Activated CD4-positive, alpha-beta T cell treated with anti-CD3 and anti-CD28 coated beads for 36 hours (primary cell): ENCODE measurements around the gene VARS2. TPM values are rescaled to one million over a fixed set of nuclear protein-coding genes. Genes with fewer than 3 reads are reported as not detected.

ENCODE experiments used
- ATAC-seq: fragments of 200-7000 bp; cut with Tn5 transposase; one replicate; pipeline ENCODE4 v1.10.0; 2021; ENCODE audit warnings: mild to moderate bottlenecking, moderate library complexity
- CTCF ChIA-PET: fragments of 350-600 bp; sonication (Branson Sonifier 250); formaldehyde crosslinking; loops from one replicate; lab custom pipeline; 2021; ENCODE audit warnings: antibody characterized with exemption; lab: Charles Lee
- POLR2A ChIA-PET: fragments of 350-600 bp; sonication (Branson Sonifier 250); formaldehyde crosslinking; loops from one replicate; lab custom pipeline; 2021; ENCODE audit warnings: antibody characterized with exemption, inconsistent platforms; lab: Charles Lee
- DNase-seq: peaks from one replicate; pipeline ENCODE4 v3.0.0-alpha.2; 2020
- H3K27ac Mint-ChIP-seq: one replicate; pipeline ENCODE4 v1.8.0; 2021; ENCODE audit warnings: mixed read lengths
- H3K27me3 Mint-ChIP-seq: one replicate; pipeline ENCODE4 v1.8.0; 2021; ENCODE audit warnings: mixed read lengths
- H3K36me3 Mint-ChIP-seq: one replicate; pipeline ENCODE4 v1.8.0; 2021; ENCODE audit warnings: low read depth, mixed read lengths
- H3K4me1 Mint-ChIP-seq: one replicate; pipeline ENCODE4 v1.8.0; 2021; ENCODE audit warnings: mixed read lengths
- H3K4me3 Mint-ChIP-seq: one replicate; pipeline ENCODE4 v1.8.0; 2021; ENCODE audit warnings: mild to moderate bottlenecking, moderate library complexity, mixed read lengths
- H3K9me3 Mint-ChIP-seq: one replicate; pipeline ENCODE4 v1.8.0; 2021; ENCODE audit warnings: low read depth, mixed read lengths
- intact Hi-C, 2 experiments: fragments of 100-400 bp; cut with DNase I in 1 of 2; cut with micrococcal nuclease in 1 of 2; formaldehyde crosslinking; loops; one replicate each; pipeline versions ENCODE4 v1.14.2 to v1.15.1; 2022 to 2024; cut with DNase I, micrococcal nuclease
- total RNA-seq, 2 experiments: library from RNA; stranded (reverse); gene quantifications; one replicate each; pipeline ENCODE4 v1.2.3, GENCODE V29; 2021

The VARS2 gene
- total RNA-seq, 2 experiments from 2014 or later = 68.1 to 81.1 TPM

- H3K36me3 Mint-ChIP-seq = peaks cover 17% of the 10 kb centered on the region
- H3K27ac Mint-ChIP-seq = no peak overlapping the region
- H3K4me1 Mint-ChIP-seq = no peaks in the 10 kb centered on the region
- no peak overlapping the region for H3K4me3 Mint-ChIP-seq
- H3K9me3 Mint-ChIP-seq = peaks cover 10% of the 10 kb centered on the region
- no peaks in the 10 kb centered on the region for H3K27me3 Mint-ChIP-seq
- ChIA-PET CTCF (interaction anchor here (1.6 kb wide), 2 partner anchors 14 to 157 kb away, joined by 4 read pairs; no protein-coding TSS in a partner anchor), POLR2A (interaction anchor here (0.7 kb wide), 1 partner anchor 25 kb away, joined by 5 read pairs; no protein-coding TSS in a partner anchor)
- DNase-seq (no peak), ATAC-seq (no peak)
- intact Hi-C loops = no loop called here
Measured at GRCh38 chr6:30930506-30930905, 16.5 kb downstream of the VARS2 start.

DNA sequence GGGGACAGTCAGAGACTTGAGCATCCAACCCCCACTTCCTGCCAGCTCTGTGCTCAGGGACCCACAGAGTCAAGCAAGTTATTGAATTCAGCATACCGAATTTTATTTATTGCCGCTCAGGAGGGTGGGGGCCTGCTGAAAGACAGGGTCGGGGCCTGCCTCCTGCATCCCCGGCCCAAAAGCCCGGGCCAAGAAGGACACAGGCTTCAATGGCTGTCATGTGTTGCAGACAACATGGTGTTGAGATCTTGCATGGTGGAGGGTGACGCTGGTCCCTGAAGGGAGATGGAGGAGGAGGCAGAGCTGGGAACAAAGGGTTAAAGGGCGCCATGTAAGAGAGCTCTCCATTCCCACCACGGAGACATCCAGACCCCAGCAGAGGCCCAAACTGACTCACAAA is 17.2 kb downstream of the VARS2 start:
- ATAC-seq (no peak), DNase-seq (no peak)
- Mint-ChIP-seq H3K27ac (no peak overlapping the region), H3K4me3 (no peak overlapping the region), H3K9me3 (peaks cover 10% of the 10 kb centered on the region), H3K36me3 (peaks cover 17% of the 10 kb centered on the region), H3K27me3 (no peaks in the 10 kb centered on the region), H3K4me1 (no peaks in the 10 kb centered on the region)
- intact Hi-C loops = no loop called here
- POLR2A ChIA-PET = no interaction called here
- CTCF ChIA-PET = interaction anchor here (0.6 to 1.0 kb wide), 2 partner anchors 24 to 156 kb away, joined by 3 to 4 read pairs; no protein-coding TSS in a partner anchor

DNA sequence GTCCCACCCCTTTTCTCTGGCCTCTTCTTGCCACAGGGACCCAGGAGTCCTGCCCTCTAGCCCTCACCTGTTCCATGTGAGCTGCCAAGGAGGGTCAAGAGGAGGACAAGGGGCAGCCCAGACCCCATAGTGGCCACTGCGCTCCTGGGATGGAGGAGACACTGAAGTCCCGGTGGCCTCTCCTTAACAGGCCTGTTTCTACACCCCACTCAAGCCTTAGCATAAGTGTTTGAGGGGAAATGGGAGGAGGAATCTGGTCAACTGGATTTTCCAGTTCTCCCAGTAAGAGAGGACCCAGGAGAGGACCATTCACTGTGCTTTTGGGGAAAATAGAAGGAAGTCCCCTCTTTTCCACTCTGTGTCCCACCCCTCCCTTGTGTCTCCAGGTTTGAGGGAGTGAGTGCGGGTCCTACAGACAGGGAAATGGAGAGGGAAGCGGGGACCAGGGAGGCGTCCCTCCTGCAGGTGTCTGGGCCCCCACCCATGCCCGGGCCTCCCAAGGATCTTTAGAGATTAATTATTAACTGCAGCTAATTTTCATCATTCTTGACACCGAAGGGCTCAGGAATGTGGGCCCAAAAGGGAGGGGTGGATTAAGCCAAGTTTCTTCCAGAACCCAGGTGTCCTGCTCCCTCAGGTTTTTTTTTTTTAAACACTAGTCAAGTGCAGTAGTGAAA is 18.1 kb downstream of the VARS2 start, which contains the start of gene SFTA2:
Gene SFTA2 (minus strand): TSS at position 202 of the 677 bp plus-strand sequence. CDS start 74 bp downstream, at position 128.
- CTCF ChIA-PET = interaction anchor here (0.6 to 1.0 kb wide), 2 partner anchors 23 to 155 kb away, joined by 3 to 4 read pairs; no protein-coding TSS in a partner anchor
- H3K27ac Mint-ChIP-seq = no peak within 1 kb of the TSS

DNA sequence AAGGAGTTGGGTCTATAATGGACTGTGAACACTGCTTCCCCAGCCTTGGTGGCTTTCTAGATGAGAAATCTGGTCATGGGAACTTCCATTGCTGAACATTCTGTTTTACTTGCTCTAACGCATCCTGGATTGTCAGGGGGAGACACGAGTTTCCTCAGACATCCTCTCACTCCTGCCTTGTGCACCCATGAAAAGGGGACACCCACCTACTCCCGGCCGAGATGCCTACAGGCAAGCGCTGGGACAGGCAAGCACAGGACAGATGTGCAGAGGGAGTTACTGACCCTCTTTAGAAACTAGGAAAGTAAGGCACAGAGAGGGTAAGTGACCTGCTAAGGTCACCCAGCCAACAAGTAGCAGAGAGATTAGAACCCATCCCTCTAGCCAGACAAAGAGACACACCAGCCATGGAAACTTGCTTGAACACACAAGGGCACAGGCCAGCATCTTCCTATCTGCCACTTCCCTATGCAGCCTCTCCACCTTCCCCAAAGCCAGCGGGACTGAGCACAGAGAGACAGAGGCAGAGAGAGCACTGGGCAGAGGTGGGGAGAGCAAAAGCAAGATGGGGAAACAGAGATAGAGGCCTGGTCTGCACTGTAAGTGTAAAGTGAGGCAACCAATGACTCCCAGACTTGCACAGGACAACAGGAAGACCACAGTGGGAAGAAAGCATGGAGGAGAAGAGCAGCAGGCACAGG is 18.8 kb downstream of the VARS2 start:
- no peak overlapping the region for H3K27ac Mint-ChIP-seq
- ATAC-seq = no peak
- CTCF ChIA-PET = no interaction called here
- H3K4me1 Mint-ChIP-seq = no peaks in the 10 kb centered on the region
- H3K4me3 Mint-ChIP-seq = no peak overlapping the region
- intact Hi-C loops = no loop called here
- DNase-seq = no peak
- POLR2A ChIA-PET = no interaction called here
- peaks cover 10% of the 10 kb centered on the region for H3K9me3 Mint-ChIP-seq
- peaks cover 12% of the 10 kb centered on the region for H3K36me3 Mint-ChIP-seq
- no peaks in the 10 kb centered on the region for H3K27me3 Mint-ChIP-seq

More for the DNA sequence above, 18.1 kb downstream of the VARS2 start, which contains the start of gene SFTA2:
- intact Hi-C loops = no loop called here
- Mint-ChIP-seq H3K27me3 (no peaks in the 10 kb centered on the region), H3K36me3 (peaks cover 17% of the 10 kb centered on the region), H3K4me1 (no peaks in the 10 kb centered on the region), H3K4me3 (no peak within 1 kb of the TSS), H3K9me3 (peaks cover 10% of the 10 kb centered on the region)
- POLR2A ChIA-PET = no interaction called here
- ATAC-seq = no peak
- DNase-seq = no peak

DNA sequence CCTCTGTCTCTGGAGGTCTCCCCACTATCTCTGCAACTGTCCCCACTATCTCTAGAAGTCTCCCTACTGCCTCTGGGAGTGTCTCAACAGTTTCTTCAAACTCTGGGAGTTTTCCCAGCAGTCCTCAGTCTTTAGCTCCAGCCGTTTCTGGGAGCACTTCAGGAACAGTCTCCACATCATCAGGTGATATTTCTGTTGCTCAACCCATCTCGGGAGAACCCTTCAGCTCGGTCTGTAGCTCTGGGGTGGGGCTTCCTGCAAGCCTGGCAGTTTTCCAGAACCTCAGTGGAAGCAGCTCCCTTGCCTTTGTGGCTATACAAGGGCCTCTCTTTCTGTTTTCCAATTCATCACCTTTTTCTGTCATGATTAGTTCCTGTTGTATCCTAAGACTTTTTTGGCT is 21.0 kb downstream of the VARS2 start:
- Mint-ChIP-seq H3K9me3 (no peaks in the 10 kb centered on the region), H3K4me3 (no peak overlapping the region), H3K36me3 (no peaks in the 10 kb centered on the region), H3K27ac (no peak overlapping the region), H3K4me1 (no peaks in the 10 kb centered on the region), H3K27me3 (no peaks in the 10 kb centered on the region)
- no peak for DNase-seq
- CTCF ChIA-PET = interaction anchor here (0.6 to 1.5 kb wide), 3 partner anchors 19 to 152 kb away, joined by 3 to 5 read pairs (median 4); no protein-coding TSS in a partner anchor
- ATAC-seq = no peak
- POLR2A ChIA-PET = no interaction called here
- intact Hi-C loops = no loop called here

GRCh38 chr6:30937265-30937664 is 23.2 kb downstream of the VARS2 start:
- Mint-ChIP-seq H3K27me3 (peaks cover 9% of the 10 kb centered on the region), H3K4me1 (no peaks in the 10 kb centered on the region), H3K4me3 (no peak overlapping the region), H3K36me3 (no peaks in the 10 kb centered on the region), H3K9me3 (no peaks in the 10 kb centered on the region), H3K27ac (no peak overlapping the region)
- POLR2A ChIA-PET = no interaction called here
- DNase-seq = no peak
- CTCF ChIA-PET = interaction anchor here (0.6 kb wide), 1 partner anchor 22 kb away, joined by 3 read pairs; no protein-coding TSS in a partner anchor
- no peak for ATAC-seq
- intact Hi-C loops = no loop called here

GRCh38 chr6:30938730-30939129 is 24.7 kb downstream of the VARS2 start:
- POLR2A ChIA-PET = no interaction called here
- Mint-ChIP-seq H3K4me1 (no peaks in the 10 kb centered on the region), H3K27me3 (peaks cover 19% of the 10 kb centered on the region), H3K36me3 (no peaks in the 10 kb centered on the region), H3K4me3 (no peak overlapping the region), H3K9me3 (no peaks in the 10 kb centered on the region), H3K27ac (no peak overlapping the region)
- ATAC-seq = no peak
- no peak for DNase-seq
- CTCF ChIA-PET = no interaction called here
- intact Hi-C loops = no loop called here

DNA sequence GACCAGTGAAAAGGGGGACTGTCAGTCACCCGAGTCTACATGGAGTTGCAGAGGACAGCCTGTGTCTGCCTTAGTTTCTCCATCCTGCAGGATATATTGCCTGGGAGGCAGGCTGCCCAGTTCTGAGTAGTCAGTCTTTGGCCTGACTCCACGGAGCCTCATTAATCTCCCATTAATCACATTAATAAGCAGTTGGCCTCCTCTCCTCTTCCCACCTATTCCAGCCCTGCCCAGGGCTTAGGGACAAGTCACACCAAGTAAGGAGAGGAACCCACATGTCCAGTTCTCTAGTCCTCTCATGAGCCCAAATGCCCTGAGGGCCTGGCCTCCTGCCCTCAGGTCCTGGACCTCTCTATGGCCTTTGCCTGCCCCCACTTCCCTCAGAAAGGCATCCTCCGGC is 25.4 kb downstream of the VARS2 start:
- no peak overlapping the region for H3K27ac Mint-ChIP-seq
- no peak overlapping the region for H3K4me3 Mint-ChIP-seq
- DNase-seq (no peak), ATAC-seq (no peak)
- CTCF ChIA-PET = interaction anchor here (1.5 kb wide), 1 partner anchor 9 kb away, joined by 3 read pairs; no protein-coding TSS in a partner anchor
- POLR2A ChIA-PET = no interaction called here
- no peaks in the 10 kb centered on the region for H3K9me3 Mint-ChIP-seq
- no peaks in the 10 kb centered on the region for H3K4me1 Mint-ChIP-seq
- no peaks in the 10 kb centered on the region for H3K36me3 Mint-ChIP-seq
- peaks cover 19% of the 10 kb centered on the region for H3K27me3 Mint-ChIP-seq
- intact Hi-C loops = no loop called here

DNA sequence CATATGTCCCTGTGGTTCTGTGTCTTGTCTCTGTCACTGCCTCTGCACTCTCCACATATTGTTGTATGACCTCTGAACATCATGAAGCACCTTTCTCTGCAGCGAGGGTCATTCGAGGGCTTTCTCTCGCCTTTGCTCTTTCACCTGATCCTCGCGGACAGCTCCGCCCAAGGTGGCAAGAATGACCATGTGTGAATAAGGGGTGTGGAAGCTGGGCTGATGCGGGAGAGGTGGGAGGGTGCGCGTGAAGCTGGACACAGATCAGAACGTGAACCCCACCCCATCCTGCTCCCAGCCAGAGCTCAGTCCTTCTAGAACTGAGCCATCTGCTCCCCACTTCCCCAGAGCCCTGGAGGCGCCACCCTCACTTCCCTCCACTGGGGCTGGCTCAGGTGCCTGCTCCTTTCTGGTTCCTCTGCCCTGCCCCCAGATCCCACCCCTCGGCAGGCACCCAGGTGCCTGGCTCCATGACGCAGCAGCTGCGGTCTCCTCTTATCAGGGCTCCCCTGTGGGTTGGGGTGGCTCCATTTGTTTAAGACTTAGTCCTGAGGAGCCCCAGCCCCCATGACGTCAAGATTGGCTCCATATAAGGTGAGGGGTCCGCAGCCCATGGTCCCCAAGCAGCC is 26.4 kb downstream of the VARS2 start, which contains the start of gene MUCL3:
Gene MUCL3 (plus strand): TSS at position 613 of the 626 bp plus-strand sequence. CDS start 27 bp downstream, outside the sequence.
- H3K27ac Mint-ChIP-seq = no peak within 1 kb of the TSS
- no peak within 1 kb of the TSS for H3K4me3 Mint-ChIP-seq
- DNase-seq (no peak), ATAC-seq (no peak)
- peaks cover 24% of the 10 kb centered on the region for H3K27me3 Mint-ChIP-seq
- H3K9me3 Mint-ChIP-seq = no peaks in the 10 kb centered on the region
- no peaks in the 10 kb centered on the region for H3K4me1 Mint-ChIP-seq
- H3K36me3 Mint-ChIP-seq = no peaks in the 10 kb centered on the region
- ChIA-PET POLR2A (no interaction called here), CTCF (interaction anchor here (1.5 kb wide), 1 partner anchor 8 kb away, joined by 3 read pairs; no protein-coding TSS in a partner anchor)
- intact Hi-C loops = no loop called here

GRCh38 chr6:30942338-30943060 is 28.5 kb downstream of the VARS2 start:
- H3K9me3 Mint-ChIP-seq = no peaks in the 10 kb centered on the region
- ChIA-PET CTCF (interaction anchor here (0.6 to 1.9 kb wide), 3 partner anchors 27 to 137 kb away, joined by 3 to 5 read pairs (median 3); no protein-coding TSS in a partner anchor), POLR2A (no interaction called here)
- ATAC-seq (no peak), DNase-seq (peak; percentile 29)
- H3K4me3 Mint-ChIP-seq = no peak overlapping the region
- peaks cover 26% of the 10 kb centered on the region for H3K27me3 Mint-ChIP-seq
- no peaks in the 10 kb centered on the region for H3K4me1 Mint-ChIP-seq
- intact Hi-C loops = no loop called here
- H3K27ac Mint-ChIP-seq = no peak overlapping the region
- H3K36me3 Mint-ChIP-seq = no peaks in the 10 kb centered on the region
